HG03060 (cell line): ENCODE data around the gene PTPRK.

Experiments used
- ATAC-seq: cut with Tn5 transposase; IDR thresholded peaks from one replicate; pipeline ENCODE4 v1.9.1; 2021; ENCODE audit warnings: low read depth, moderate number of reproducible peaks; ENCODE audit not compliant: unreplicated experiment

The PTPRK gene

GRCh38 chr6:128057946-128058345, 462.5 kb downstream of the PTPRK start:
- no peak for ATAC-seq

GRCh38 chr6:128057541-128057940, 462.9 kb downstream of the PTPRK start:
- ATAC-seq, result no peak

- ATAC-seq, result no peak
These were observed 467.3 kb downstream of the PTPRK start for GRCh38 chr6:128053109-128053508.

- no peak for ATAC-seq
These were observed 472.4 kb downstream of the PTPRK start for GRCh38 chr6:128047989-128048388.

GRCh38 chr6:128046033-128046432, 474.4 kb downstream of the PTPRK start:
- ATAC-seq, result no peak

- no peak for ATAC-seq
These were observed 480.9 kb downstream of the PTPRK start for GRCh38 chr6:128039543-128039942.

- no peak for ATAC-seq
These were observed 483.4 kb downstream of the PTPRK start for GRCh38 chr6:128036808-128037570.

- no peak for ATAC-seq
These were observed 487.2 kb downstream of the PTPRK start for GRCh38 chr6:128033156-128033555.

- ATAC-seq, result no peak
These were observed 488.4 kb downstream of the PTPRK start for GRCh38 chr6:128032042-128032441.

GRCh38 chr6:128029826-128030225, 490.6 kb downstream of the PTPRK start:
- peak; percentile 54 for ATAC-seq

GRCh38 chr6:128028183-128028582, 492.2 kb downstream of the PTPRK start:
- ATAC-seq, result no peak

GRCh38 chr6:128025478-128025877, 494.9 kb downstream of the PTPRK start:
- no peak for ATAC-seq

GRCh38 chr6:128024969-128025368, 495.4 kb downstream of the PTPRK start:
- no peak for ATAC-seq

GRCh38 chr6:128024046-128024445, 496.4 kb downstream of the PTPRK start:
- ATAC-seq, result no peak

GRCh38 chr6:128018821-128019220, 501.6 kb downstream of the PTPRK start:
- no peak for ATAC-seq

- no peak for ATAC-seq
These were observed 503.1 kb downstream of the PTPRK start for GRCh38 chr6:128017288-128017687.

GRCh38 chr6:128007658-128008057, 512.7 kb downstream of the PTPRK start:
- ATAC-seq, result no peak

GRCh38 chr6:128005009-128005408, 515.4 kb downstream of the PTPRK start:
- no peak for ATAC-seq

GRCh38 chr6:128000363-128000762, 520.0 kb downstream of the PTPRK start:
- no peak for ATAC-seq

GRCh38 chr6:127998985-127999384, 521.4 kb downstream of the PTPRK start:
- ATAC-seq, result no peak

GRCh38 chr6:127997496-127998164, 522.8 kb downstream of the PTPRK start:
- ATAC-seq, result no peak

- no peak for ATAC-seq
These were observed 523.5 kb downstream of the PTPRK start for GRCh38 chr6:127996925-127997324.
